SK-N-MC (cell line): Measurements from ENCODE around the gene UBL5.

Source experiments
- EZH2 ChIP-seq: fragments of 200-600 bp; sonication (generic); IDR thresholded peaks from one replicate; pipeline ENCODE4 v1.6.1; 2017; ENCODE audit warnings: antibody characterized with exemption
- POLR2AphosphoS5 ChIP-seq: IDR thresholded peaks from 2 replicates; pipeline ENCODE4 v1.6.1; 2012; ENCODE audit warnings: mild to moderate bottlenecking, low read depth, low read length, borderline replicate concordance

- peak; percentile 99 for TF ChIP-seq POLR2AphosphoS5
- no peak for TF ChIP-seq EZH2
These were observed at the start of gene UBL5 for GRCh38 chr19:9827289-9828238.
